ENCODE measurements around the gene ANKK1. TPM values are rescaled to one million over a fixed set of nuclear protein-coding genes. Genes with fewer than 3 reads are reported as not detected.

ANKK1 gene
- total and polyA plus RNA-seq, 2 of the 8 experiments (the other 6 are each of a cell fraction or from before 2014, with no cell fraction given), result 0.11 TPM; not detected in 1

- Histone ChIP-seq H4K20me1 (replicated peaks in 1 of 2; ENCODE audit: control insufficient read depth in 1 of 2, insufficient read depth in 2 of 2, low read length in 2 of 2) (no peaks in the 10 kb centered on the region), H3K4me2 (ENCODE audit: insufficient read depth in 1 of 2, low read depth in 2 of 2, low read length in 2 of 2) (no peak overlapping the region), H2AK5ac (ENCODE audit: low read depth, low read length) (no peak overlapping the region), H3K56ac (replicated peaks; ENCODE audit: insufficient read length, low read depth, low read length) (no peak overlapping the region), H3K4ac (replicated peaks; ENCODE audit: insufficient read length, low read depth, low read length) (no peak overlapping the region), H3K27me3 (replicated peaks in 1 of 4; ENCODE audit: control insufficient read depth in 3 of 4, extremely low read depth in 1 of 4, insufficient read depth in 3 of 4, low read length in 3 of 4) (no peaks in the 10 kb centered on the region), H3K9ac (replicated peaks in 1 of 4; ENCODE audit: extremely low read depth in 1 of 4, low read depth in 3 of 4, low read length in 3 of 4) (no peak overlapping the region), H3K36me3 (ENCODE audit: control insufficient read depth in 2 of 4, insufficient read depth in 4 of 4, low read length in 3 of 4) (no peaks in the 10 kb centered on the region), H3K4me1 (replicated peaks in 1 of 4; ENCODE audit: control insufficient read depth in 3 of 4, insufficient read depth in 4 of 4, low read length in 3 of 4) (no peaks in the 10 kb centered on the region), H2BK120ac (replicated peaks; ENCODE audit: low read depth, low read length) (no peak overlapping the region), H4K5ac (ENCODE audit: insufficient read length, low read depth, low read length) (no peak overlapping the region), H2BK5ac (ENCODE audit: low read depth, low read length) (no peak overlapping the region), H3K18ac (ENCODE audit: extremely low read depth, low read length) (no peak overlapping the region), H3K23ac (ENCODE audit: insufficient read length) (no peak overlapping the region), H3K27ac (ENCODE audit: low read depth, low read length) (no peak overlapping the region), H3K14ac (ENCODE audit: insufficient read length) (no peak overlapping the region), H4K8ac (ENCODE audit: extremely low read depth, insufficient read depth, low read length) (no peak overlapping the region), H2BK12ac (ENCODE audit: low read depth, low read length) (no peak overlapping the region), H2AFZ (ENCODE audit: low read length) (no peak overlapping the region), H3K79me1 (ENCODE audit: low read depth, low read length) (no peaks in the 10 kb centered on the region), H3K79me2 (ENCODE audit: control insufficient read depth in 1 of 2, insufficient read depth in 2 of 2, low read length in 2 of 2) (no peaks in the 10 kb centered on the region), H2BK15ac (ENCODE audit: low read length) (no peak overlapping the region), H3K9me3 (ENCODE audit: insufficient read depth in 2 of 2, low read depth in 1 of 2, low read length in 1 of 2) (no peaks in the 10 kb centered on the region), H2BK20ac (ENCODE audit: low read length) (no peak overlapping the region), H4K91ac (replicated peaks; ENCODE audit: insufficient read length, low read length) (no peak overlapping the region), H3K23me2 (ENCODE audit: low read depth, low read length) (no peaks in the 10 kb centered on the region), H3K4me3 (ENCODE audit: extremely low read depth in 1 of 4, insufficient read depth in 2 of 4, low read depth in 3 of 4, low read length in 4 of 4) (no peak overlapping the region)
- CTCF ChIA-PET (ENCODE audit: partially characterized antibody), result interaction anchor here (0.6 to 2.7 kb wide), 3 partner anchors 14 to 946 kb away, joined by 3 to 18 read pairs (median 4); partner anchors contain the start of gene ANKK1
- WGBS, 2 experiments (ENCODE audit: extremely low coverage in 1 of 2, insufficient coverage in 1 of 2, insufficient read length in 1 of 2, insufficient replicate concordance in 2 of 2, low coverage in 1 of 2, low lambda C conversion rate in 2 of 2, missing lambda C conversion rate in 1 of 2), result 76% methylated on average over 2 of the region's 2 CpGs; no CpG with 5 or more reads in 1 of the 2 experiments
- DNase-seq (ENCODE audit: low read depth in 1 of 2, low spot score in 2 of 2) (no peak), FAIRE-seq (no peak)
- TF ChIP-seq ZNF274 (IDR thresholded peaks at IDR 0.05; ENCODE audit: borderline replicate concordance, extremely low read depth, low read length) (no peak), MAX (IDR thresholded peaks at IDR 0.05) (no peak), CBX8 (IDR thresholded peaks at IDR 0.05; ENCODE audit: borderline replicate concordance, low read depth, low read length) (no peak), TEAD4 (IDR thresholded peaks at IDR 0.05; ENCODE audit: low read depth, low read length) (no peak), USF2 (IDR thresholded peaks at IDR 0.05; ENCODE audit: low read length) (no peak), NANOG (IDR thresholded peaks at IDR 0.05; ENCODE audit: insufficient read depth, low read depth, low read length, poor library complexity, severe bottlenecking) (no peak)
- POLR2A ChIA-PET (ENCODE audit: partially characterized antibody), result interaction anchor here (1.4 kb wide), 1 partner anchor 14 kb away, joined by 3 read pairs; the partner anchor contains the start of gene ANKK1
Measured at GRCh38 chr11:113401718-113402117, 14.1 kb downstream of the ANKK1 start.
